ENCODE measurements around the gene ESD.
"Not testable (repeated sequence)": the region's sequence is repeated elsewhere in the genome, so short reads cannot be mapped to it uniquely, and the experiment has no call there.

The ESD gene

DNA sequence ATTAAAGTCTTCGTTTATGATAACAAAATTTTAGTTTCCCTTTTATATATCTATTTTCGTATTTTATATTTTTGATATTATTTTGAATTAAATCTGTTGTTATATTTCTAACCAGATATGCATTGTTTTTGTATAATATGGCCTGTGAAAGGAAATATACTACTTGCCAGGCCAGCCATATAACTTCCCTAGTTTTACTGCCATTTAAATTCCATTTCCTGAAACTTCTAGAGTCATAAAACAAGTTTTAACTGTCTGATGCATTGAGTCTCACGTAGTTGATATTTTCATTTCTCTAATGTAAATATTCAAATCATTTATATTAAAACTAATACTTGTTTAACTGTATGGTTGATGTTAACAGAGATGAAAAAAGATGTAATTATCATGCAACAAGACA lies 13.5 kb downstream of the ESD start:
- no peak for DNase-seq (ENCODE audit: low spot score)

DNA sequence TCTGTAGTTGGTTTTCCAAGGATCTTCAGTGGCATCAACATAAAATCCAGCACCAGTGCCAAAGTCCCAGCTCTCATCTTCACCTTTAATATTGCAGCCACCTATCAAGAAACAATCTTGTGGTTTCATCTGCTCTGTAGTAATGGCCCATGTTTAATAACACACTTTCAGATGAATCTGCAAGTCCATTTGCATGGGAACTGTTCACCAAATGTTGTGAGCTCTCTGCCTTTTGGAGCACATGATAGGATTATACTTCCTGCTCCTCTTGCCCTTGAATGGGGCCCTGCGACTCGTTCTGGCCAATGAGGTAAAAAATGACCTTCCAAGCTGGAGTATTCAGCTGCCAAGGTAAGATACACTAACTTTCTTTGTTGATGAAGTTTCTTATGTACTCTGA lies 14.3 kb downstream of the ESD start:
- DNase-seq (ENCODE audit: low spot score), result no peak

DNA sequence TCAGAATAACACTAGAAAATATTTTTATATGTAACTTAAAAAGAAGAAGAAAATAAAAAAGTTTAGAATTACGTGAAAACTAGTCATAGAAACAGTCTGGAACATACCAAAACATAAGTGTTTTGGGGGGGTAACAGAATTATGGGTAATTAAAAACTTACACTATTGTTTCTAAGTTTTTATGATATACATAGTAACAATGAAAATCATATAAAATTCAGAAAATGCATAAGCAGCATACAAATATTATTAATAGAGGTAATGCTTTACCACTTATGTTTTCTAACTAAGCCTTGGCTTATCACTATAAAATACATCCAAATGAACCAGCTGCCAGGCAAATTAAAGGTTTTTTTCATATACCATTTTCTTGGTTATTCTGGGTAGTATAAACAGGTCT lies 14.9 kb downstream of the ESD start:
- no peak for DNase-seq (ENCODE audit: low spot score)

DNA sequence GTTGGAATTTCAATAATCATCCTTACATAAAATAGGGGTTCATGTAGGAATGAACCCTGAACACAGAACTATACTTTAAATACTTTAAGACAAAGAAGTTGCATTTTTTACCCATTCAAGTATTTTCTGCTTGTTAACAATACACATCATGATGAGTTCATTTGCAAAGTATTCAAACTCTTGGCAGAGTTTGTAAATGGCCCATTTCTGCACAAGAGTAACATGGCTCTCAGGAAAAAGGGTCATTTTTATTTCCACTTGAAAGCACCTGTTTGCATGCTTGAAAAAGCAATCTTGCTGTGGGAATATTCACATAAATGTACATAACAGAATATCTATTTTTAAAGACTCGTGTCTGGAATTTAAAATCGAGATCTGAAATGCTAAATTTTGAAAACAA lies 18.1 kb downstream of the ESD start:
- DNase-seq (ENCODE audit: low spot score), result no peak

DNA sequence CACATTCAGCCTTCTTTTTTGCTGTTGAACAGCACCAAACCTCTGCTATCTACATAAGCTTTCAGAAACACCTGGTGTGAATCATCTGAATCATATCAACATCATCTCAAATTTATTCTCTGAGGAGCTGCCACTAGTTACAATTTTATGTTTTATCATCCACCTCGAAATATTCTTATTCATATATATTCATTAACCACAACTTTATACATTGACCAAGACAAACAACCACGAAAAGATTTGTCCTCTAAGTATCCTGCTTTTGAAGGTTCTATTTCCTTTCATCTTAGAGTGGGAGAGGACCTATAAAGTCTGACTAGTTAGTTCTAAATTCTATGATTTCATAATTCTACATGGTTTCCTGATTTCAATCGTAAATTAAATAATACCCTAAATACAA lies 18.9 kb downstream of the ESD start:
- no peak for DNase-seq (ENCODE audit: low spot score)

DNA sequence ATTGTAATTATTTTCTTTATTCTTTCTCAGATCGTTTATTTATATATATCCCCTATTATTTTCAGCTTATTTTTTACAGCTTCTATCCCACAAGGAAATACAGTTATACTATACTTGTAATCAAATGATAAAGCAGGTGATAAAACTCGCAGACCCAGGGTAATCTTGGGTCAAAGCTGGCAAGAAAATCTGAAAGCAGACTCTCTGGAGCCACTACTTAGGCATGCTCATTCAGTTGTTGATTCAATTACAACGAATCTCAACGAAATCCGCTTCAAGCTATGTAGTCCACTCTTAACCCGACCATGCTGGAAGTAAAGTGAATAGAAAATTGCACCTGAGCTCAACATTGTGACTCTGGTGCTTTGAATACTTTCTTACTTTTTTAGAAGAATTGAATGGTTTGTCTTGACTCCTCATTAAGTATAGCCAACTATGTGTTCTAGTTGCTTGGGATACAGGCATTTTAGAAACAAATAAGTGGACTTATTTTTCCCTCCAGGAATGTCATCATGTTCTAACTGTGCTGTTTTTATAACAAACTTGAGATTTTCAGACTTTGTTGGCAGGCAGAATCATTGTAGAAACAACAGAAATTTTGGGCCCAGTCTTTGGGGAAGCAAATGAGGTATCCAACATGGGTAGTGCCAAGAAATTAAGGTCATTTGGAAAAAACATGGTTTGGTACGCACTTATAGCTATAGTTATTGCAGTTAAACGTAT lies 21.4 kb downstream of the ESD start:
- no peak for DNase-seq (ENCODE audit: low spot score)

DNA sequence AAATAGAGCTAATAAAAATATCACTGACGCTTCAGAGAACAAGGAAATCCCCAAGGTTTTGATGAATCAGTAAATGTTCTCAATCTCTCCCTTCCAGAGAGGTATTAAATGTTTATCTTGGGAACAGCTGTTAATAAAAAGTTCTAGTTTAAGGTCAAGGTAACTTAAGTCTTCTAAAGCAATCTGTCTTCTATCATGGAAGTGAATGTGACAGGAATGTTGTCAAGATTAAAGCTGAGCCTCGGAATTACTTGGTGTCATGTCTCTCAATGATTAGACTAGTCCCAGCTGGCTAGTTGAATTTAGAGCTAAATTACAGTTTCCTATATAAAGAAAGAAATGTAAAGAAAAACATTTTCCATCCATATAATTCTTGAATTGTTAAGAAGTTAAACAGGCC lies 23.4 kb downstream of the ESD start:
- no peak for DNase-seq (ENCODE audit: low spot score)

DNA sequence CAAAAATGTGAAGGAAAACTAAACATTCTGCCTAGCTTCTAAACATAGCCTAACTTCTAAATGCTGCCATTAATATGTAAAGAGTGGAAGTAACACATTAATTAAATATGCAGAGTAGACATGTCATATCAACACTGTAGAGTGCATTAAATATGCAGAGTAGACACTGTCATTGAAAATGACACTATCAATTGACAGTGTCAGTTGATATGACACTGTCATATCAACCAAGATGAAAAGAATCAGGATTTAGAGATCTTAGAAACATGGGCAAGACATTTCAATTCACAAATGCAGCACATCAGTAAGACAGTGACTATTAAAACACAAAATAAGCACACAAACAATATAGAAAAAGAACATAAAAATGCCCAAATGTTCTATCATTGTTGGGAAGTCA lies 25.3 kb downstream of the ESD start:
- no peak for DNase-seq (ENCODE audit: low spot score)

DNA sequence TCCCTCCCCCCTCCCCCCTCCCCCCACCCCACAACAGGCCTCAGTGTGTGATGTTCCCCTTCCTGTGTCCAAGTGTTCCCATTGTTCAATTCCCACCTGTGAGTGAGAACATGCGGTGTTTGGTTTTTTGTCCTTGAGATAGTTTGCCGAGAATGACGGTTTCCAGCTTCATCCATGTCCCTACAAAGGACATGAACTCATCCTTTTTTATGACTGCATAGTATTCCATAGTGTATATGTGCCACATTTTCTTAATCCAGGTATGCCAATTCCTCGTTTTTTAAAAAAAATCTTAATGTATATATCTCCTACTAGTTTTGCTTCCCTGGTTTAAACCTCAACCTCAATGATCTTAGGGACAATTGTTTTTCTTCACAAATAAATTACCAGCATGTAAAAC lies 27.0 kb downstream of the ESD start:
- DNase-seq (ENCODE audit: low spot score), result not testable (repeated sequence)

DNA sequence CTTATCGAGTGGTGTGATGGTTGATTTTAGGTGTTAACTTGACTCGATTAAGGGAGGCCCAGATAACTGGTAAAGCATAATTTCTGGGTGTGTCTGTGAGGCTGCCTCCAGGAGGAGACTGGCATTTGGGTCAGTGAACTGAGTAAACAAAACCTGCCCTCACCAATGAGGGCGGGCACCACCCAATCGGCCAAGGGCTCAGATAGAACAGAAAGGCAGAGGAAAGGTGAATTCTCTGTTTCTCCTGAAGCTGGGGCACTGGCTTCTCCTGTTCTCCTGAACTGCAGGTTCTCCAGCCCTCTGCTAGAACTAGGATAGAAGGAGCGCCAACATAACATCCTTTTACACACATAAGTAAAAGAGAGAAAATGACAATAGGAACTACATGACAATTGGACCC lies 35.1 kb downstream of the ESD start:
- DNase-seq (ENCODE audit: low spot score), result no peak

DNA sequence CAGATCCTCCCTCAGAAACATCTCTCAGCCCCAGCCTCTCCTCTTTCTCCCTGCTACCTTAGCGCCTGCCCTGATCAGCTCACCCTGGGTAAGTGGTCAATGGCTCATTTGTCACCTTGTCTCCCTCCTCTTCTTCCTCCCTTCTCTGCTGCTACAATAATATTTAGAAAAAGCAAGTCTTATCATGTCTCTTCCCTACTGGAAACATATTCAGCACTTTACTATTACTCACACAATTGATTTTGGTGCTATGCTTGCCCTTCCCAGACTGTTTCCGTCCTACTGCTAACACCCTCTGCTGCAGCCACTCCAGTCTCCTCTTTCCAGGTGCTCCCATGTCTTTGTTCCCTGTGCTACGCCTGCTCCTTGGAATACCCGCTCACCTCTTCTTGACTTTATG lies 35.8 kb downstream of the ESD start:
- DNase-seq (ENCODE audit: low spot score), result no peak

DNA sequence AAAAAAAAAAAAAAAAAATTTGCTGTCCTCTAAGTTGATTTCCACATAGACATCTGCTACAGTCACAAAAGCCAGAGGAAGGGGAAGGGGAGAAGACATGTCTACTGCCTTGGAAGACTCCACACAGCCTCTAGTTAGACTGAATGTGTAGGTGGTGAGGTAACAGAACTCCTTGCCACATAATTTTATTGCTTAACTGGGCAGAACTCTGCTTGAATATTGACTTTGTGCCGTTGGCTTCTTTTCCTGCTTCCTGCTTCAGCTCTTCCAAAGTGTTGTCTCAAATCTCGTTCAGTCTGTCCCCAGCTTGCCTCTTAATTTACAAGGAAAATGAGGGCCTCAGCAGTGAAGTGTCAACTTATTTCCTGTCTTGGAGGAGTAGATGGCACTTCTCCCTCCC lies 37.1 kb downstream of the ESD start:
- no peak for DNase-seq (ENCODE audit: low spot score)

DNA sequence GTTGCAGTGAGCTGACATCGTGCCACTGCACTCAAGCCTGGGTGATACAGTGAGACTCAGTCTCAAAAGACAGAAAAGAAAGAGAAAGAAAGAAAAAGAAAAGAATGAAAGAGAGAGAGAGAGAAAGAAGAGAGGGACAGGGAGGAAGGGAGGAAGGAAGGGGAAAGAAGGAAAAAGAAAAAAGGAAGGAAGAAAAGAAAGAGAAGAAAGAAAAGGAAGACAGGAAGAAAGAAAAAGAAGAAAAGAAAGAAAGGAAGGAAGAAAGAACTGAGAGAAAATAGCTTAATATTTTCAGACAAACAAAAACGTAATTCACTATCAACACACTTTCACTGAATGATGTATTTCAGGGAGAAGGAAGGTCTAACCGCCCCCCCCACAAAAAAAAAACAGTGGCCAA lies 39.3 kb downstream of the ESD start:
- DNase-seq (ENCODE audit: low spot score), result no peak

DNA sequence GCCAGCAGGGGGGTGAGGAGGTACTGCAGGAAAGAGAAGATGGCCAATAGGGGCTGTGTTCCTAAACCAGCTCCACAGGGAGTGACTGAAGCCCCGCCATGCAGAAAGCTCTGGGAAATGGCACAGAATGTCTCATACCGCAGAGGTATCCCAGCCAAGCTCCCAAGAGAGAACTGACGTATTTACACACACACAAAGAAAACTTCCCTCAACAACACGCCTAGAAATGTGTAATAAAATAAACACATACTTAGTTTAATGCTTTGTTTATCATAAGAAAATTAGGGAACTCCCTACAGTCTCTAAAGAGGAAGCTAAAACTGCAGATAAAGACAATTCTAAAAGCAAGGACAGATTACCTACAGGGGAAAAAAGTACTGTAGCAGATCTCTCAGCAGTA lies 40.0 kb downstream of the ESD start:
- no peak for DNase-seq (ENCODE audit: low spot score)

DNA sequence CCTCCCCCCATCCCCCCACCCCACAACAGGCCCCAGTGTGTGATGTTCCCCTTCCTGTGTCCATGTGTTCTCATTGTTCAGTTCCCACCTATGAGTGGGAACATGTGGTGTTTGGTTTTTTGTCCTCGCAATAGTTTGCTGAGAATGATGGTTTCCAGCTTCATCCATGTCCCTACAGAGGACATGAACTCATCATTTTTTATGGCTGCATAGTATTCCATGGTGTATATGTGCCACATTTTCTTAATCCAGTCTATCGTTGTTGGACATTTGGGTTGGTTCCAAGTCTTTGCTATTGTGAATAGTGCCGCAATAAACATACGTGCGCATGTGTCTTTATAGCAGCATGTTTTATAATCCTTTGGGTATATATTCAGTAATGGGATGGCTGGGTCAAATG lies 41.5 kb downstream of the ESD start:
- DNase-seq (ENCODE audit: low spot score), result not testable (repeated sequence)

DNA sequence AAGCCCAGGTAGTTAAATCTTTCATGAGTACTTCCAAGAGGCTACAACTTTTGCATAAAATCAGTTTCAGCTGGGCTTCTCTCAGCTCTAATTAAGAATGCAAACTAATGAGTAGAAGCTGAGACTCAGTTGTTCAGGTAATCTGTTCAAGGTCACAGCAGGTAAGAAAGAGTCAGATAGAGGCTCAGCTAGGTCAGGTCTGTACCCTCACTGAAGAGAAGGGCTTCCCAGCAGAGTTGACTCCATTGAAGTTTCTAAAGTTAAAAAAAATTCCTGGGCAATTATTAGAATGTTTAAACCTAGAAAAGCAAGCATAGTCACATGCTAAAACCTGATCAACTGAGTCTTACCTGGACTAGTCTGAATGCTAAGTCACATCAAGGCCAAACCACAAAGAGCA lies 42.1 kb downstream of the ESD start:
- no peak for DNase-seq (ENCODE audit: low spot score)

DNA sequence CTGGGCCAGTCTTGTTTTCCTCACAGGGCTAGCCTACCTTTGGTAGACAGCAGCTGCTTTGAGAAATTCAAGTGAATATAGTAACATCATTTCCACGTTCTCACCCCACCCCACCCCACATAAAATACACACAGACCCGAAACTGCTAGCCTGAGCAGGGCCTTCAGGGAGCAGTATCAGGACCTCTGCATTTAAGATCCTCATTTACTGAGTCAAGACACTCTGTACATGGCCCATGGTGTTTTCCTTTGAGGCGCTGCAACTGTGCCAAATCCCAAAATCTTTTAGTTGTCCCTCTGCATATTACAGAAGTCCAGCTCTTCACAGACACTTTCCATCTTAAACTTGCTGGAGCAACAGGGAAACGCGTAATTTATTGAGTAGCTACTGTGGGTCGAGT lies 43.0 kb downstream of the ESD start:
- no peak for DNase-seq (ENCODE audit: low spot score)

DNA sequence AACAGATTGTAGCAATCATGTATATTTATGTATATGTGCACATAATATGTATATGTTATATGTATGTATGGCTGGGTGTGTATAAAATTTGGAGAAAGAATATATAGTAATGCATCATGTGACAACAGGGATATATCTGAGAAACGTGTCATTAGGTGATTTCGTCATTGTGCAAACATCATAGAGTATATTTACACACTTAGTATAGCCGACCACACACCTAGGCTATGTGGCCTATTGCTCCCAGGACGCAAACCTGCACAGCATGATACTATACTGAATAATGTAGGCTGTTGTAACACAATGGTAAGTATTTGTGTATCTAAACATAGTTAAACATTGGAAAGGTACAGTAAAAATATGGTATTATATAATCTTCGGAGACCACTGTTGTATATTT lies 43.8 kb downstream of the ESD start:
- no peak for DNase-seq (ENCODE audit: low spot score)

DNA sequence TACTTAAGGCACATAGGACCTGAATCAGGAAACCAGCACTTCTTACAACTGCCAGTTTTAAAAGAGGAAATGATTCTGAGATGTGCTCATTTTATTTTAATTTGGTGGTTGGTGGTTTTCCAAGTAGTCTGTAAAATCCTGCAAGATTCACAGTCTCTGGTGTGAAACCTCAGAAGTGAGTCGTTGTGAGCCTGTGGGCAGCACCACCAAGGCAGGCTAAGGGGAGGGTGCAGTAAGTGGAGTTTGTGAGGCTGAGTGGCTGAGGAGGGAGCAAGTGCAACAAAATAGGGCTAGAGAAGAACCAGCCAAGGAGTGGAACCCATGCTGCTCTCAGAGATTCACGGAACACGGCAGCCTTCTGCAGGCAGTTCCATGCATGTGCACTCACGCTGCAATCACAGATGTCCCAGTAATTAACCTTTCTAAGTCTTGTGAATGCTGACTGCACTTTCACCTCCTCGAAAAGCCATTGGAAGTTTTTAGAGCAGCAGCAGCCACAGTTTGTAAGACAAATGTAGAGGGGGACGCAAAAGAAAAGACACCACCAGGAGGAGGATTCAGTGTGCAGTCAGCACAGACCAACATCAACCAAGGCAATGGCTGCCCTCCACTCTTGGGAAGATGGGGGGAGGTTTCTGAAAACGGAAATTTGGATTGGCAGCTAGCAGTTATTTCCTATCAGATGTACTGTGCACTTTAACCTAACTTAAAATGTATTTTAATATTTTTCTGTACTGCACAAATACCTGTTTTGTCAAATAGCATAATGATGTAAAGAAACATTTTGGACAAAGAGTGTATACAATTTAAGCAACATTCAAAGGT lies 44.9 kb downstream of the ESD start:
- DNase-seq (ENCODE audit: low spot score), result no peak

DNA sequence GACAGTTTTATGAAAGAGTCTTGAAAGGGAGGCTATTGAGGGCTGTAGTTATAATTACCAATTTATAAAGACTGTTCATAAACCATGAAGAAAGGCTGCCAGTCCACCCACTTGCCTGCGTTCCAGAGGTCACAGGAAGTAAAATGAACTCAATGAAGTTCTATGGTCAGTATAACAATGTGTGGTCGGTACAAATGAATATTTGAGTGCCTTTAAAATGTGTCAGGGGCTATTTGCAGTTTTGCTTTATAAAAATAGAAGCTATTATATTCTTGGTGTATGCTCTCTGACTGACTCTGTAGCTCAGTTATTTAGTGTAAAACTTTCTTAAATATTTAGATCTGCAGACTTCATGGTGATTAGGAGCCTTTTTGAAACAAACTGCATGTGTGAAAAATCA lies 47.0 kb downstream of the ESD start:
- peak; percentile 18 for DNase-seq (ENCODE audit: low spot score)

DNA sequence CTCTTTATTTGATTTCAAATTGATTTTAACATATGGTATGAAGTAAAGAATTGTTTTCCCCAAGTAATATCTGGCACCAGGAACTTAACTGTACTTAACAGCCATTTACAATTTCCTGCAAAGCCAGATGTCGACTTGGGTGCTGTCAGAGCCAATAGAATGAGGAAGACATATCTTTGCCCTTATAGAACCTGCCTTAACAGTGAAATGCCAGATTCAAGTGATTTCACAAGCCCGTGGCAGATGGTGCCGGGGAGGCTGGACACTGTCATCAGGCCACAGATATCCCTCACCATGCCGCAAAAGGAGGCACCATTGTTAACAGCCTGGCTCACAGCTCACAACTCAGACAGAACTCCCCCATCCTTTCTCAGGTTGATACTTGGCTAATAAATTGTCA lies 48.7 kb downstream of the ESD start:
- no peak for DNase-seq (ENCODE audit: low spot score)

DNA sequence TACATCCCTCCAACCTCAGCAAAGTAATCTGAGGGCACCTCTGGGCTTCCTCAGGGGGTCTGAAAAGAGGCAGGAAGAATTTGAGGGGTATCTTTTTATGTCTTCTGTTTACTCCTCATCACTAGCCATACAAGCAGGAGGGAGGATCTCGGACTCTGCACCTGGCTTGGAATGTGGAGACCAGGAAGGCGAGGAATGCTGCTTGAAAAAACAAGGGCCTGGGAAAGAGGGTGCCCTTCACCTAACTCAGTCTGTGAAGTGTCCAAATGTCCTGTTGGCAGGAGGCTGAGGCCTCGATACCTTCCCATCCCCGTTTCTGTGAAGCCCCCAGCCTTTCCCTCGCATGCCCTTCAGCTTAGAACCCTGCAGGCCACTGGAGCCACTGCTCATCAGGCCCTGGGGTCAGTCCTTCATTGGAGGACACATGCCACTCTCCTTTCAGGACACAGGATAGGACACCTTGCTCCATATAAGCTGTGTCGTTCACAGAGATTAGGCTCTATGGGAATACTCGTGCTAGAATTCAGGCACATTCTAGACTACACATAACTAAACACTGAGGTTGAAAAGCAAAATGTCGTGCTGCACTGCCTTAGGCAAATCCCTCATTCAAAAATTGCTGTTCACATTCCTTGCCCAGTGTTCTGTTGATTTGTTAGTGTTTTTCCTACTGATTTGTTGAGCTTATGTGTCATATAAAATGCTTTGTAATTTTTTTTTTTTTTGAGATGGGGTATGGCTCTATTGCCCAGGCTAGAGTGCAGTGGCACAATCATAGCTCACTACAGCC lies 49.7 kb downstream of the ESD start:
- no peak for DNase-seq (ENCODE audit: low spot score)

DNA sequence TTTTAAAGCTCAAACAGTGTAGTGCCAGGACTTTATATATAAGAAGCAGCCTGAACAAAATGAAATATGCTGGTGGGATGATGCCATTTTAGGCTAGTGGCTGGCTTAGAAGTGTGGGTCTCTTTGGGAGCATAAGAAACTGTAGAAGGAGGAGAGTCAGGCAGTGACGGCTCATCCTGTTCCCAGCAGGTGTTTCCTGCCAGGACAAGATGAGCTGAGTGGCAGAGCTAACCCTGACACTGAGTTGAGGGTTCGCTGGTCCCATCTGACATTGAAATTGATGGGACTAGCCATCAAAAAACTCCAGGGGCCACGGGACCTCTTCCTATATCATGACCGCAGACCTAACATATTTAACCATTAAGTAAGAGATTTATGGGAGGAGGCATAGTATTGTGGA lies 51.3 kb downstream of the ESD start:
- DNase-seq (ENCODE audit: low spot score), result no peak

Data from kidney capillary endothelial cell (primary cell).